ENCODE data around the gene TINAG. TPM values are rescaled to one million over a fixed set of nuclear protein-coding genes. Genes with fewer than 3 reads are reported as not detected.

Gene TINAG
- total and polyA plus RNA-seq, 8 donors = not detected

DNA sequence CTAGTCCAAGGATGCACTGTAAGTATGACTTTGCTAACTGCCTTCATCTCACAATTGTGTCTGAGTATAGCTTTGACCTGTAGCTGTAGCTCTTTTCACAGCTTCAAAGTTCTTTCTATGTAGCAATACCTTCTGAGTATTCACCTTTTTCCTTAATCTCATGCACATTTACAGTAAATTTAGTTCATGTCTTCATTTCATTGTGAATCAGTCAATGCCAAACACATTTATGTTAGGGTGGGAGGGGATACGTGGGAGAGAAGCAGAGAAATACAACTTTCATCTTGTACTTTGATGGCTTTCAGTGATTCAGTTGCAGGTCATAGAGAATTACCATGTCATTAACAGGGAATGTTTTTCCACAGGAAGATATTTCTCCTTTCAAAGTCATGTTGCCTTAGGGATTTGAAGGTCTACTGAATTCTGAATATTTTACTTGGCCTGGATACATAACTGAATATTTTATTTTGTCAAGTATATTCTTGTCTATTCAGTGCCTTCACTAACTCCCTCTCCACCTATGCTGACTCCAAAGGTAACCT, 119.2 kb downstream of the TINAG start:
- DNase-seq = no peak
- Histone ChIP-seq H3K36me3 (no peaks in the 10 kb centered on the region), H3K4me1 (no peaks in the 10 kb centered on the region), H3K27me3 (no peaks in the 10 kb centered on the region), H3K9me3 (no peaks in the 10 kb centered on the region), H3K4me3 (no peak overlapping the region), H3K27ac (no peak overlapping the region)
- intact Hi-C loops (cut with DNase I) = no loop called here
- TF ChIP-seq, protein P1, sequence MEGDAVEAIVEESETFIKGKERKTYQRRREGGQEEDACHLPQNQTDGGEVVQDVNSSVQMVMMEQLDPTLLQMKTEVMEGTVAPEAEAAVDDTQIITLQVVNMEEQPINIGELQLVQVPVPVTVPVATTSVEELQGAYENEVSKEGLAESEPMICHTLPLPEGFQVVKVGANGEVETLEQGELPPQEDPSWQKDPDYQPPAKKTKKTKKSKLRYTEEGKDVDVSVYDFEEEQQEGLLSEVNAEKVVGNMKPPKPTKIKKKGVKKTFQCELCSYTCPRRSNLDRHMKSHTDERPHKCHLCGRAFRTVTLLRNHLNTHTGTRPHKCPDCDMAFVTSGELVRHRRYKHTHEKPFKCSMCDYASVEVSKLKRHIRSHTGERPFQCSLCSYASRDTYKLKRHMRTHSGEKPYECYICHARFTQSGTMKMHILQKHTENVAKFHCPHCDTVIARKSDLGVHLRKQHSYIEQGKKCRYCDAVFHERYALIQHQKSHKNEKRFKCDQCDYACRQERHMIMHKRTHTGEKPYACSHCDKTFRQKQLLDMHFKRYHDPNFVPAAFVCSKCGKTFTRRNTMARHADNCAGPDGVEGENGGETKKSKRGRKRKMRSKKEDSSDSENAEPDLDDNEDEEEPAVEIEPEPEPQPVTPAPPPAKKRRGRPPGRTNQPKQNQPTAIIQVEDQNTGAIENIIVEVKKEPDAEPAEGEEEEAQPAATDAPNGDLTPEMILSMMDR (IDR thresholded peaks at IDR 0.05) = no peak
- WGBS, 2 donors = 49 to 79% methylated on average over 1 of the region's 1 CpG
- no peak for FAIRE-seq
- ATAC-seq = no peak

DNA sequence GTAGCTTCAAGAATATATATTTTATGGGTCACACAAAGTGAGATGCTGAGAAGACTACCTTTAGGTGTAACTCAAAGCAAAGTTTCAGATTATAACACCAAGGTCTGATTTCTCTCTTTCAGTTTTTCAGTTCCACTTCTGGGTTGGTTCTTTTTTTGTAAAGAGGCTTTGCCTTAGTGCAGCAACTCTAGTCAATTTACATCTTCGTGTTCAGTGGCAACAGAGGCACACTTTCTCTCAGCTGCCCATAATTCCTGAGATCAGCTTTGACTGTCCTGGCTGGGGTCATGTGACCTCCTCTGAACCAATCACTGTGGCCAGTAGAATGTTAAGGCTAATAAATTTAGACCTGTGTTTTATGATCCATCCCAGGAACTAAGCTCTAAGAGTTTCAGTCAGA, 120.2 kb downstream of the TINAG start:
- FAIRE-seq (no peak), ATAC-seq (no peak), DNase-seq (no peak)
- Histone ChIP-seq H3K27ac (no peak overlapping the region), H3K4me1 (no peaks in the 10 kb centered on the region), H3K36me3 (no peaks in the 10 kb centered on the region), H3K9me3 (no peaks in the 10 kb centered on the region), H3K27me3 (no peaks in the 10 kb centered on the region), H3K4me3 (no peak overlapping the region)
- intact Hi-C loops (cut with DNase I) = no loop called here
- WGBS, 2 donors = 60 to 62% methylated on average over 1 of the region's 1 CpG
- TF ChIP-seq, protein P1 (IDR thresholded peaks at IDR 0.05) = no peak

DNA sequence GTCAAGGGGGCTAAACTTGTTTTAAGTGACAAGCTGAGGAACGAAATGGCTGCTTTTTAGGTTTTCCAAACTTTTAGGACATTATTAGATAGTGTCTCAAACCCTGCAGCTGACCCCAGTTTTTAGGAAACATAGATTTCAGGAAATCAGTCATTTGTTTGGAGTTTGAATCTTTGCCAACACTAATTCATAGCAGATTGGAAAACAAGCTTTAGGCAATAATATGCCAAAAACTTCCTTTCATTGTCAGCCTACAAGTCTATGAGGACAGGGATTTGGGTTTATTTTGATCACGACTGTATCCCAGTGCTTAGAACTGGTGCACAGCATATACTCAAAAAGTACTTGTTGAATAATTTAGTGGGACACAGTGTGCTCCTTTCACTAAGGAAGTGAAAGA, 123.2 kb downstream of the TINAG start:
- 41 to 52% methylated on average over 2 of the region's 2 CpGs for WGBS, 2 donors
- H3K27ac ChIP-seq = no peak overlapping the region
- no peak for FAIRE-seq
- no peak for ATAC-seq
- intact Hi-C loops (cut with DNase I) = no loop called here
- no peak for DNase-seq
- H3K4me3 ChIP-seq = no peak overlapping the region
- no peaks in the 10 kb centered on the region for H3K27me3 ChIP-seq
- TF ChIP-seq, protein P1 (IDR thresholded peaks at IDR 0.05) = no peak
- no peaks in the 10 kb centered on the region for H3K9me3 ChIP-seq
- no peaks in the 10 kb centered on the region for H3K36me3 ChIP-seq
- H3K4me1 ChIP-seq = no peaks in the 10 kb centered on the region

Other genes starting within 250 kb of the TINAG start
- 1 to 10 TPM in 2 of 6 donors, under 1 TPM in 4; 0.32 to 2.0 (median 0.68) TPM for gene MLIP, start 197.0 kb upstream of the TINAG start, total RNA-seq
- gene MLIP, start 197.0 kb upstream of the TINAG start, polyA plus RNA-seq = 1 to 10 TPM in 1 of 2 donors, under 1 TPM in 1; 0.84 to 5.8 TPM

Measured in pancreas (tissue), 10 donors.